A204.1 (cell line): ENCODE data around the gene POLH.

ENCODE experiments used
- FAIRE-seq: peaks from 2 replicates; lab custom pipeline; 2012; peaks lifted over from hg19 to GRCh38; lab: Jason Lieb, UNC

The POLH gene

DNA sequence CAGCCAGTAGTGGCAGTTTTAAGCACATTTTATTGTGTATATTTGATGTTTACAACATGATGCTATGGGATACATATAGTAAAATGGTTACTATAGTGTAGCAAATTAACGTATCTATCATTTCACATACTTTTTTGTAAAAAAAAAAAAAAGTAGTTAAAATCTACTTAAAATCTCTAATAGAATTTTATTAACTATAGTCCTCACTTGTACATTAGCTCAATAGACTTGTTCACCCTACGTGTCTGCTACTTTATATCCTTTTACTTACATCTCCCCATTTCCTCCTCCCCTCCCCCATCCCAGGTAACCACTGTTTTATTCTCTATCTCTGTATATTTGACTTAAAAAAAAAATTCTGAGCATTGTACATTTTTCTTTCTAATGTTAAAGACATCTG lies 30.0 kb downstream of the POLH start:
- FAIRE-seq: no peak

DNA sequence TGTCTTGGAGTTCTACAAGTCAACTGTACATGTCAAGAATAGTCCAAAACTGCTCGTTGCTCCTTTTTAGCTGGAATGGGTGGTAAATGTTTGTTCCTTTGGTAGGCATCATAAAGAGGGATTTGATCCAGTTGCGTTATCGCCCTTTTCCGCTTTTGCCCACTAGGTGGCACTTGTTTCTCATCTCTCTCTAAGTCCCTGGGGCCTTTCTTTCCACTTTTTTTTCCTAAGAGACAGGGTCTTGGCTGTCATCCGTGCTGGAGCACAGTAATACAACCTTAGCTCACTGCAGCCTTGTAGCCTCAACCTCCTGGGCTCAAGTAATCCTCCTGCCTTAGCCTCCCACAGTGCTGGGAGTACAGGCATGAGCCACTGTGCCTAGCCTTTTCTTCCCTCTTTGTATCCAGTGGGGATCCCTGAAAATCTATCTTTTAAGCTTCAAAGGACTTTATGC lies 32.4 kb downstream of the POLH start:
- peak; percentile 52 for FAIRE-seq

DNA sequence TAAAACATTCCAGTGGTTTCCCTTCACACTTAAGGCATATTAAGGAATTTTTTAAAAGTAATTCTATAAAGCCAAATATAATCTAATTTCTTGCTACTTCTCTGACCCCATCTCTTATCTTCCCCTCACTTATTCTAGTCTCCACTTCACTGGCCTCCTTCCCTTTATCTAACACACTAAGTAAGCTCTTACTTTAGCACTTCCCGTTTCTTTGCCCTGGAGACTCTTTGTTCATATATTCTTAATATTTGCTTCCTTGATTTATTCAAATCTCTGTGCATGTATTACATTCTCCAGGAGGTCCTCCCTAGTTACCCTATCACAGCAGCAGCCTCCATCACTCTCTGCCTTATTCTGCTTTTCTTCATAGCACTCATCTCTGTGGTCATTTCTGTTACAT lies 32.8 kb downstream of the POLH start:
- no peak for FAIRE-seq

- FAIRE-seq: no peak
These were observed 33.4 kb downstream of the POLH start for GRCh38 chr6:43609402-43609801.

GRCh38 chr6:43610431-43610830 lies 34.4 kb downstream of the POLH start:
- no peak for FAIRE-seq

DNA sequence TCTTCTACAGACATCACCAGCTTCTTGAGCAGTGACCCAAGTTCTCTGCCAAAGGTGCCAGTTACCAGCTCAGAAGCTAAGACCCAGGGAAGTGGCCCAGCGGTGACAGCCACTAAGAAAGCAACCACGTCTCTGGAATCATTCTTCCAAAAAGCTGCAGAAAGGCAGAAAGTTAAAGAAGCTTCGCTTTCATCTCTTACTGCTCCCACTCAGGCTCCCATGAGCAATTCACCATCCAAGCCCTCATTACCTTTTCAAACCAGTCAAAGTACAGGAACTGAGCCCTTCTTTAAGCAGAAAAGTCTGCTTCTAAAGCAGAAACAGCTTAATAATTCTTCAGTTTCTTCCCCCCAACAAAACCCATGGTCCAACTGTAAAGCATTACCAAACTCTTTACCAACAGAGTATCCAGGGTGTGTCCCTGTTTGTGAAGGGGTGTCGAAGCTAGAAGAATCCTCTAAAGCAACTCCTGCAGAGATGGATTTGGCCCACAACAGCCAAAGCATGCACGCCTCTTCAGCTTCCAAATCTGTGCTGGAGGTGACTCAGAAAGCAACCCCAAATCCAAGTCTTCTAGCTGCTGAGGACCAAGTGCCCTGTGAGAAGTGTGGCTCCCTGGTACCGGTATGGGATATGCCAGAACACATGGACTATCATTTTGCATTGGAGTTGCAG lies 37.9 kb downstream of the POLH start:
- no peak for FAIRE-seq

DNA sequence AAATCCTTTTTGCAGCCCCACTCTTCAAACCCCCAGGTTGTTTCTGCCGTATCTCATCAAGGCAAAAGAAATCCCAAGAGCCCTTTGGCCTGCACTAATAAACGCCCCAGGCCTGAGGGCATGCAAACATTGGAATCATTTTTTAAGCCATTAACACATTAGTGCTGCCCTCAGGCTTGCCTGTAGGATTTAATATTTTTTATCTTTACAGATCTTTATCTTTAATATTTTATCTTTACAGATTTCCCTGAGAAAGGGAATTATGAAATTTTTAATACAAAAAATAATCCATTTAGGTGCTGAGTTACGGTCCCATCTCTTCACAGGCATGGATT lies 38.4 kb downstream of the POLH start:
- FAIRE-seq: no peak

- FAIRE-seq: no peak
These were observed 40.9 kb downstream of the POLH start for GRCh38 chr6:43616725-43617472.

DNA sequence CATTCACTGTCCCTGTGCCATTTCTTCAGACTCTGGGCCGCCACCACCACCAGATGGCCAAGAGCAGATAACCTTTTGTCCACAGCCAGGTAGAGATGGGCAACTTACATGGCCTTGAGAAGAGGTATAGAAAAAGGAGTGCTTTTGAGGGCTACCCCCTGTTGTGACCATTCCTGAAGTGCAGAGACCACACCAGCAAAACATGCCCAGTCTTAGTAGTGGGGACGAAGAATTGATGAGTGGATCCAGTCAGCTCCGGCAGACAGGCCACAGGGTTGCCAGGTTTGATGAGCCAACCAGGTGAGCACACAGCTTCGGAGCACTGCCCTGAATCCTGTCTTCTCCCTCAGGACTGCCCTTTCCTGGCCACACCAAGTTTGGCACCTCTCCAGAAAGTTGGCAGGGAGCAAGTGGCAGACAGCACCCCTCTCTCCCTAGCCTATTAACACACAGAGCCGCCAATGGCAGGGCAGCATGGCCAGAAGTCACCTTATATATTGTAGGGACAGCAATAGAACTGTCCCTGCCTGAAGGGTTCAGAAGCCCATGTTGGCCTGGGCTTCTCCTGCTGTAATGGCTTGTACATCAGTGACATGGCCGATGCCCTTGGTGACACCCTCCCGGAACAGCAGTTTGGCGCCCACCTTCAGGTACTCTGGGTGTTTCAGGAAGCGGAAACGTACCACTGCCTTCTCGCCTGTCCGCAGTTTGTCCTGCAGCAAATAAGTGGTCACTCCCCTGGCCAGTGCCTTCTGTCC lies 45.3 kb downstream of the POLH start:
- no peak for FAIRE-seq

GRCh38 chr6:43621836-43622180 lies 45.8 kb downstream of the POLH start:
- no peak for FAIRE-seq

- FAIRE-seq: no peak
These were observed 46.6 kb downstream of the POLH start for GRCh38 chr6:43622541-43622940.

- FAIRE-seq: no peak
These were observed 48.1 kb downstream of the POLH start for GRCh38 chr6:43623880-43624785.

- no peak for FAIRE-seq
These were observed 48.9 kb downstream of the POLH start for GRCh38 chr6:43624786-43625288.

GRCh38 chr6:43625393-43625992 lies 49.5 kb downstream of the POLH start:
- FAIRE-seq: no peak

GRCh38 chr6:43627008-43627825 lies 51.2 kb downstream of the POLH start:
- FAIRE-seq: no peak

- FAIRE-seq: no peak
These were observed 52.6 kb downstream of the POLH start for GRCh38 chr6:43628393-43629103.

DNA sequence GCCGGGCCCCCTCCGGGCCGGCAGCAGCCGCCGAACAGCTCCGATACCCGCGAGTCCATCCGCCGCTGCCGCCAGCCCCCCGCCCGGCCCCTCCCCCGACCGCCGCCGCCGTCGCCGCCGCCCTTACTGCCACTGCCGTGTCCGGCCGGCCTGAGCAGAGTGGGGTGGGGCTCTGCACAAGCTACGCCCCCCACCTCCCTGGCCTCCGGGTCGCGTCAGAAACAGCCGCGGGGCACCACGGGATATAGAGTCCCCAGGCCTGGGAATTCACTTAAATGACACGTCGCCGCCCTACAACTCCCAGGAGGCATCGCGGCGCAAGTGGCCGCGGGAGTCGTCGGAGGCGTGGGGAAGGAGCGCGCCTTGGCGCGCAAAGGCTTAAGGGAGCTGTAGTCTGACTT lies 53.1 kb downstream of the POLH start, which contains the start of gene GTPBP2:
TSS of gene GTPBP2 (minus strand) at position 161 of the 401 bp plus-strand sequence. CDS start at position 59, 102 bp downstream.
- FAIRE-seq: peak; percentile 92

GRCh38 chr6:43629505-43630300 lies 53.7 kb downstream of the POLH start:
- FAIRE-seq: peak; percentile 99

DNA sequence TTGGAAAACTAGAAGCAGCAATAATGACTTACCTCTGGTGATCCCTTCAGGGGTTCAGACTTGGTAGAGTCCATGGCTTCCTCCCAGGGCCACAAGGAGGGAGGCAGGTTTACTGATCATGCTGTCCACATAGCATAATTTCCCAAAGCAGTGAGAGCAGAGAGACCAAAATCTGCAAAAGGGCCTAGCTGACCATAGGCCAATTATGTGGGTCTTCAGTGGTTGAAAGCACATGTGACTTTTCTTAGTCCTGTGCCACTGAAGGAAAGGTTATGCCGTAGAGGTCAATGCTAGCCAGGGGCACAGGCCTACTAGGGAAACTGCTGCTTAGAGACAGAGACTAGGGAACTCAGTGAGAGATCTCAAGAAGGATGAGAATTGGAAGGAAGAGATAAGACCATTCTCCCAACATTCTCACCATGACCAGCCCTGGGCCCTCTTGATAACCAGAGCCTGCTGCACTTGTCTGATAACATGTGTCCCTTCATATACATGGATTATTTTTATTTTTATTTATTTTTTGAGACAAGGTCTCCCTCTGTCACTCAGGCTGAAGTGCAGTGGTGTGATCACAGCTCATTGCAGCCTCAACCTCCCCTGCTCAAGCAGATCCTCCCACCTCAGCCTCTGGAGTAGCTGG lies 55.1 kb downstream of the POLH start:
- no peak for FAIRE-seq
